BE2C (cell line): ENCODE measurements around the gene KIRREL1.

ENCODE experiments used
- DNase-seq: peaks from one replicate; pipeline ENCODE4 v3.0.0-alpha.2; 2020
- H3K27me3 ChIP-seq: fragments of 250-450 bp; sonication (Bioruptor Pico); 2 replicates; pipeline ENCODE4 v1.5.1; 2020; ENCODE audit warnings: mild to moderate bottlenecking
- H3K36me3 ChIP-seq: fragments of 250-450 bp; sonication (Bioruptor Pico); 2 replicates; pipeline ENCODE4 v1.5.1; 2020; ENCODE audit warnings: mild to moderate bottlenecking
- H3K4me1 ChIP-seq: fragments of 250-450 bp; sonication (Bioruptor Pico); 2 replicates; pipeline ENCODE4 v1.5.1; 2020
- H3K4me3 ChIP-seq: 2 replicates; pipeline ENCODE4 v1.5.1; 2011; ENCODE audit warnings: low read depth, low read length
- H3K9me3 ChIP-seq: fragments of 250-450 bp; sonication (Bioruptor Pico); 2 replicates; pipeline ENCODE4 v1.5.1; 2020
- CTCF ChIP-seq: IDR thresholded peaks from 2 replicates; pipeline ENCODE4 v1.5.1; 2012; ENCODE audit warnings: mild to moderate bottlenecking, low read depth, low read length

KIRREL1 gene

GRCh38 chr1:158037866-158038359, 44.5 kb downstream of the KIRREL1 start:
- TF ChIP-seq CTCF, result no peak
- no peaks in the 10 kb centered on the region for H3K4me1 ChIP-seq
- no peaks in the 10 kb centered on the region for H3K36me3 ChIP-seq
- H3K27me3 ChIP-seq, result no peaks in the 10 kb centered on the region
- no peak for DNase-seq
- no peaks in the 10 kb centered on the region for H3K9me3 ChIP-seq
- no peak overlapping the region for H3K4me3 ChIP-seq

GRCh38 chr1:158038793-158039192, 45.3 kb downstream of the KIRREL1 start:
- H3K9me3 ChIP-seq, result no peaks in the 10 kb centered on the region
- DNase-seq, result no peak
- no peak for TF ChIP-seq CTCF
- no peaks in the 10 kb centered on the region for H3K36me3 ChIP-seq
- H3K4me1 ChIP-seq, result no peaks in the 10 kb centered on the region
- H3K4me3 ChIP-seq, result no peak overlapping the region
- no peaks in the 10 kb centered on the region for H3K27me3 ChIP-seq

- Histone ChIP-seq H3K4me1 (no peaks in the 10 kb centered on the region), H3K36me3 (no peaks in the 10 kb centered on the region), H3K9me3 (no peaks in the 10 kb centered on the region), H3K27me3 (no peaks in the 10 kb centered on the region), H3K4me3 (no peak overlapping the region)
- TF ChIP-seq CTCF, result no peak
- DNase-seq, result no peak
These were observed 45.9 kb downstream of the KIRREL1 start for GRCh38 chr1:158039380-158039779.

- no peaks in the 10 kb centered on the region for H3K36me3 ChIP-seq
- DNase-seq, result no peak
- H3K4me3 ChIP-seq, result no peak overlapping the region
- H3K4me1 ChIP-seq, result no peaks in the 10 kb centered on the region
- no peak for TF ChIP-seq CTCF
- H3K9me3 ChIP-seq, result no peaks in the 10 kb centered on the region
- no peaks in the 10 kb centered on the region for H3K27me3 ChIP-seq
These were observed 46.9 kb downstream of the KIRREL1 start for GRCh38 chr1:158040323-158040722.

GRCh38 chr1:158043232-158043631, 49.8 kb downstream of the KIRREL1 start:
- Histone ChIP-seq H3K9me3 (no peaks in the 10 kb centered on the region), H3K27me3 (no peaks in the 10 kb centered on the region), H3K36me3 (no peaks in the 10 kb centered on the region), H3K4me1 (no peaks in the 10 kb centered on the region), H3K4me3 (no peak overlapping the region)
- no peak for TF ChIP-seq CTCF
- DNase-seq, result no peak

GRCh38 chr1:158045639-158046038, 52.2 kb downstream of the KIRREL1 start:
- no peak for DNase-seq
- TF ChIP-seq CTCF, result no peak

More at GRCh38 chr1:158045639-158046038, 52.2 kb downstream of the KIRREL1 start:
- H3K4me1 ChIP-seq, result no peaks in the 10 kb centered on the region
- H3K36me3 ChIP-seq, result no peaks in the 10 kb centered on the region
- H3K4me3 ChIP-seq, result no peak overlapping the region
- H3K9me3 ChIP-seq, result no peaks in the 10 kb centered on the region
- H3K27me3 ChIP-seq, result no peaks in the 10 kb centered on the region
